HEK293T (cell line): ENCODE data around the gene RASGRP3.
A peak's percentile ranks its signal among the peaks of the same experiment; 100 is the strongest.

Experiments used
- CTCF ChIA-PET: fragments of 350-600 bp; formaldehyde crosslinking; extraction: SDS; loops from one replicate; lab custom pipeline; 2021; ENCODE audit warnings: antibody characterized with exemption, inconsistent platforms; lab: Yijun Ruan, JAX
- POLR2A ChIA-PET: fragments of 350-600 bp; formaldehyde crosslinking; extraction: SDS; loops from one replicate; lab custom pipeline; 2020; ENCODE audit warnings: antibody characterized with exemption, inconsistent platforms; lab: Yijun Ruan, JAX
- DNase-seq: peaks from one replicate; pipeline ENCODE4 v3.0.0; 2012; ENCODE audit warnings: mixed read lengths; ENCODE audit errors: extremely low spot score
- ARNT ChIP-seq: fragments of 450-650 bp; IDR thresholded peaks from 2 replicates; pipeline ENCODE4 v1.6.1; 2017; ENCODE audit warnings: mild to moderate bottlenecking
- BHLHE40 ChIP-seq: fragments of 450-650 bp; IDR thresholded peaks from 2 replicates; pipeline ENCODE4 v1.6.1; 2016; ENCODE audit warnings: mild to moderate bottlenecking, moderate library complexity, borderline replicate concordance
- CTBP1 ChIP-seq: fragments of 450-650 bp; IDR thresholded peaks from 2 replicates; pipeline ENCODE4 v1.6.1; 2016; ENCODE audit warnings: borderline replicate concordance
- ELF4 ChIP-seq: fragments of 450-650 bp; IDR thresholded peaks from 2 replicates; pipeline ENCODE4 v1.6.1; 2017; ENCODE audit warnings: antibody characterized with exemption
- FOXA1 ChIP-seq: fragments of 450-650 bp; IDR thresholded peaks from 2 replicates; pipeline ENCODE4 v1.6.1; 2016; ENCODE audit warnings: mild to moderate bottlenecking
- FOXK2 ChIP-seq: fragments of 450-650 bp; IDR thresholded peaks from 2 replicates; pipeline ENCODE4 v1.6.1; 2016; ENCODE audit warnings: mild to moderate bottlenecking
- FOXM1 ChIP-seq: fragments of 450-650 bp; IDR thresholded peaks from 2 replicates; pipeline ENCODE4 v1.6.1; 2017; ENCODE audit warnings: mild to moderate bottlenecking, borderline replicate concordance
- HDGF ChIP-seq: fragments of 450-650 bp; IDR thresholded peaks from 2 replicates; pipeline ENCODE4 v1.6.1; 2017; ENCODE audit warnings: antibody characterized with exemption, borderline replicate concordance
- L3MBTL2 ChIP-seq: fragments of 450-650 bp; conservative IDR thresholded peaks from 2 replicates; pipeline ENCODE4 v1.6.1; 2016; ENCODE audit warnings: mild to moderate bottlenecking
- LEF1 ChIP-seq: fragments of 450-650 bp; IDR thresholded peaks from 2 replicates; pipeline ENCODE4 v1.6.1; 2017; ENCODE audit warnings: mild to moderate bottlenecking, borderline replicate concordance
- NFRKB ChIP-seq: fragments of 450-650 bp; IDR thresholded peaks from 2 replicates; pipeline ENCODE4 v1.6.1; 2016; ENCODE audit warnings: mild to moderate bottlenecking, moderate library complexity
- PKNOX1 ChIP-seq: fragments of 450-650 bp; IDR thresholded peaks from 2 replicates; pipeline ENCODE4 v1.6.1; 2016
- SP1 ChIP-seq: fragments of 450-650 bp; IDR thresholded peaks from 2 replicates; pipeline ENCODE4 v1.6.1; 2017
- SUZ12 ChIP-seq: fragments of 450-650 bp; IDR thresholded peaks from 2 replicates; pipeline ENCODE4 v1.6.1; 2016; ENCODE audit warnings: mild to moderate bottlenecking
- TARDBP ChIP-seq: fragments of 450-650 bp; IDR thresholded peaks from 2 replicates; pipeline ENCODE4 v1.6.1; 2016
- ZNF384 ChIP-seq: fragments of 450-650 bp; IDR thresholded peaks from 2 replicates; pipeline ENCODE4 v1.6.1; 2016

RASGRP3 gene

DNA sequence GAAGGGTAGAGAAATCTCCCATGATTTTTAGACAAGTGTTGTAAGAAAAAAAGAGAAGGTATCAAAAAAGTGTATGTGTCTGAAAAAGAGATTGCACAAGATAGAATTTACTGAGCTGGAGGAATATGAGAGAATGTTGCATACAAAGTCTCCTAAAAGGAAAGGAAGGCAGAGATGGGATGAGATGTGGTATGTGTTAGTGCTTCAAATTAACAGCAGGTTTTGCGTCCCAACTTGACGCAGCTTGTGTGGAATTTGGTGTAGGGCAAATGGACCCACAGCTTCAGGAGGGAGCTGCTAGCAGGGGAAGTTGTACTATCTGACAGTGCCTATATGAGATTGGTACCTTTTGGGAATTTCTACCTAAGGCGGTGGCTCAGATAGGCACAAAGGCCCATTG is 9.0 kb upstream of the RASGRP3 start:
- DNase-seq, result no peak
- ChIA-PET POLR2A (no interaction called here), CTCF (no interaction called here)
- TF ChIP-seq LEF1 (no peak), FOXK2 (no peak), PKNOX1 (no peak), BHLHE40 (no peak), ELF4 (no peak), SP1 (no peak), FOXM1 (no peak), ARNT (no peak), CTBP1 (no peak), FOXA1 (no peak), ZNF384 (no peak), SUZ12 (no peak), HDGF (no peak), TARDBP (no peak), L3MBTL2 (no peak), NFRKB (no peak)

DNA sequence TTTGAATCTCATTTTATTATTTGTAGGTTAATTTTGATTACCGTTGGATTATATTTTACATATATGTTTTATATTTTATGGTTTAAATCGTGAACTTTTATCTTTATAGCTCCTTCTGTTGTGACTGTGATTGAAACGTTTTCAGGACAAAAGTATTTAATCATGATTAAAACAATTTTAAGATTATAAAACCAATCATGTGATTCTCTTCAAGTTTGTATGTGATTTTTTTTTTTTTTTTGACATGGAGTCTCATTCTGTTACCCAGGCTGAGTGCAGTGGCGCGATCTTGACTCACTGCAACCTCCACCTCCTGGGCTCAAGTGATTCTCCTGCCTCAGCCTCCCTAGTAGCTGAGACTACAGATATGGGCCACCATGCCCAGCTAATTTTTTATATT is 7.2 kb upstream of the RASGRP3 start:
- POLR2A ChIA-PET, result no interaction called here
- DNase-seq, result no peak
- CTCF ChIA-PET, result no interaction called here
- TF ChIP-seq ELF4 (no peak), ZNF384 (no peak), PKNOX1 (no peak), BHLHE40 (no peak), FOXA1 (no peak), FOXM1 (no peak), LEF1 (no peak), SP1 (no peak), HDGF (no peak), ARNT (no peak), FOXK2 (no peak), SUZ12 (no peak)

- TF ChIP-seq SUZ12, result no peak
- no peak for TF ChIP-seq ELF4
- TF ChIP-seq LEF1, result peak; percentile 60; the same call in 1 of the 2 replicates
- ChIA-PET CTCF (interaction anchor here (0.5 to 1.9 kb wide), 4 partner anchors 10 to 123 kb away, joined by 3 to 7 read pairs (median 4); no protein-coding TSS in a partner anchor), POLR2A (interaction anchor here (0.6 to 1.2 kb wide), 3 partner anchors 10 to 66 kb away, joined by 3 to 4 read pairs (median 3); no protein-coding TSS in a partner anchor)
- peak; percentile 74 for DNase-seq
Measured at GRCh38 chr2:33475224-33476130, 972 bp upstream of the RASGRP3 start.

DNA sequence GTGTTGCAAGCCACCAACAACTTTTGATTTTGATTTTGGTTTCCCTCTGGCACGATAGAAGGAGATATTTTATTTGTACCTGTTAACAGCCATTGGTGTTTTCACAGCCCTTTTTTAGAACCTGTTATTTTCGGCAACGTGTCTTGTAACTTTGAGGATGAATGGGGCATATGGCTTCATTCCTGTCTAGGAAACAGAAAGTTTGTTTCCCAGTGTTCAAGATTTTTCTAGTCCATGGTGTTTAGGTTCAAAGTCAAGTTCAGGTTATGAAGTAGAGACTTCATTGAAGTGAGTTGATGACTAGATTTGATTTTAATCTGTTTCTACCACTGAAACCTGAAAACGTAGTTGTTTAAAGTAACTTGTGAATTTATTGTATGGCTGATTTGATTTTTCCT is 343 bp downstream of the RASGRP3 start:
- no peak for TF ChIP-seq FOXK2
- TF ChIP-seq NFRKB, result no peak
- TF ChIP-seq ELF4, result no peak
- TF ChIP-seq FOXA1, result no peak
- DNase-seq, result no peak
- CTCF ChIA-PET, result interaction anchor here (1.3 to 1.9 kb wide), 2 partner anchors 11 to 15 kb away, joined by 3 to 7 read pairs; no protein-coding TSS in a partner anchor
- POLR2A ChIA-PET, result no interaction called here

DNA sequence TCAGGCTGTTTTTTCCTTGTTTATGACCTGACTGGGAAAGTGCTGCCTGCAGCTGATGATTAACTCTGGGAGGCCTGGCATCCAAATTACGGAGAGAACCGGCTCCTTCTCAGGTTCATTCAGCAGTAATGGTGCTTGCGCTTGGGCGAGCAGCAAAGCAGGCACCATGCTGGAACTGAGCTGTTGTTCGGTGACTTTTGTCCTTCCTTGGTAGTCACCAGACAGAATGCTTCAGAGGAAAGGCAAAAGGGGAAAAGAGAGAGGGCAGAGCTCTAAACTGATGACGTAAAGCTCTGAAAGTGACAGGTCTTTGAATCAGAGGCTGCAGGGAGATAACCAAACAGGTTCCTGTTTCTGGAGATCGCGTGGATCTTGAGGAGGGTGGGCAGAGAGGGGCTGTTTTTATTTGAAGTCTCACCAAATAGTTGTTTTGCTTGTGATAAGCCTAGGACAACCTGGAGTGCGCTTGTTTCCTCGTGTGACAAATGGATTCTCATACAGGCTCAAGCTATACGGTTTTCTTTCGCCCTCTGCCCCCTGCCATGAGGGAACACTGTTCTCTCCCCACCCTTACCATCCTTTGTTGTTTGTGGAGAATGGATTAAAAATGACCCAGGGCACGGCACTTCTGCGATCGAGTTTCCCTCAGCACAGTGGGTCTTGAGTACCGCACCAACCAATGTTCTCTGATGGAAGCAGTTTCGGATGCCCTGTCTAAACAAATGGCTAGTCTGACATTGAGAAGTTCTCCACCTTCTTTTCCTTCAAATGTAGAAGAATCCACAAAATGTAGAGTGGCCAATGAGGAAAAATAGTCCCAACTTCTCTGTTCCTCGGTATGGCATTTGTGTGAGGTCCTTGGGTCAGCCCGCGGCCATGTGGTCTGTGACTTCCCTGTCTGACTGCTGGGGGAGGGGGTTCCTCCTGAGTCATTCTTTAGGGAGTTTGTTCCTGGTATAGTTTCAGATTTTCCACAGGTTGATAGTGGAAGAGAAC is 1.3 kb downstream of the RASGRP3 start:
- DNase-seq, result no peak
- ChIA-PET POLR2A (no interaction called here), CTCF (no interaction called here)
- TF ChIP-seq CTBP1 (no peak), FOXM1 (no peak), ELF4 (no peak), SP1 (no peak), FOXK2 (no peak), NFRKB (no peak), LEF1 (no peak), ARNT (no peak), L3MBTL2 (no peak), FOXA1 (no peak), PKNOX1 (no peak), ZNF384 (no peak), BHLHE40 (no peak), HDGF (no peak), SUZ12 (no peak), TARDBP (no peak)
